ENCODE data around the gene SLC24A3. TPM values are rescaled to one million over a fixed set of nuclear protein-coding genes. Genes with fewer than 3 reads are reported as not detected.

SLC24A3 gene
- total RNA-seq, 1 donor from 2014 or later = not detected

GRCh38 chr20:19482726-19483125 is 270.3 kb downstream of the SLC24A3 start:
- intact Hi-C loops (cut with micrococcal nuclease) = no loop called here
- POLR2A ChIA-PET = no interaction called here

GRCh38 chr20:19483309-19483708 is 270.9 kb downstream of the SLC24A3 start:
- POLR2A ChIA-PET = no interaction called here
- ATAC-seq (ENCODE audit: low read depth) = no peak

More at GRCh38 chr20:19482726-19483125, 270.3 kb downstream of the SLC24A3 start:
- Mint-ChIP-seq H3K4me1 (no peaks in the 10 kb centered on the region), H3K9me3 (no peaks in the 10 kb centered on the region), H3K4me3 (no peak overlapping the region), H3K27ac (no peak overlapping the region), H3K27me3 (peaks cover 2% of the 10 kb centered on the region), H3K36me3 (ENCODE audit: low read depth) (no peaks in the 10 kb centered on the region)
- CTCF ChIA-PET = no interaction called here
- DNase-seq (no peak), ATAC-seq (ENCODE audit: low read depth) (no peak)
- TF ChIP-seq, protein P1, sequence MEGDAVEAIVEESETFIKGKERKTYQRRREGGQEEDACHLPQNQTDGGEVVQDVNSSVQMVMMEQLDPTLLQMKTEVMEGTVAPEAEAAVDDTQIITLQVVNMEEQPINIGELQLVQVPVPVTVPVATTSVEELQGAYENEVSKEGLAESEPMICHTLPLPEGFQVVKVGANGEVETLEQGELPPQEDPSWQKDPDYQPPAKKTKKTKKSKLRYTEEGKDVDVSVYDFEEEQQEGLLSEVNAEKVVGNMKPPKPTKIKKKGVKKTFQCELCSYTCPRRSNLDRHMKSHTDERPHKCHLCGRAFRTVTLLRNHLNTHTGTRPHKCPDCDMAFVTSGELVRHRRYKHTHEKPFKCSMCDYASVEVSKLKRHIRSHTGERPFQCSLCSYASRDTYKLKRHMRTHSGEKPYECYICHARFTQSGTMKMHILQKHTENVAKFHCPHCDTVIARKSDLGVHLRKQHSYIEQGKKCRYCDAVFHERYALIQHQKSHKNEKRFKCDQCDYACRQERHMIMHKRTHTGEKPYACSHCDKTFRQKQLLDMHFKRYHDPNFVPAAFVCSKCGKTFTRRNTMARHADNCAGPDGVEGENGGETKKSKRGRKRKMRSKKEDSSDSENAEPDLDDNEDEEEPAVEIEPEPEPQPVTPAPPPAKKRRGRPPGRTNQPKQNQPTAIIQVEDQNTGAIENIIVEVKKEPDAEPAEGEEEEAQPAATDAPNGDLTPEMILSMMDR (IDR thresholded peaks at IDR 0.05) = no peak

GRCh38 chr20:19486446-19486845 is 274.0 kb downstream of the SLC24A3 start:
- Mint-ChIP-seq H3K9me3 (no peaks in the 10 kb centered on the region), H3K27ac (no peak overlapping the region), H3K36me3 (ENCODE audit: low read depth) (no peaks in the 10 kb centered on the region), H3K4me1 (no peaks in the 10 kb centered on the region), H3K4me3 (no peak overlapping the region), H3K27me3 (no peaks in the 10 kb centered on the region)
- TF ChIP-seq, protein P1 (IDR thresholded peaks at IDR 0.05) = no peak
- intact Hi-C loops (cut with micrococcal nuclease) = no loop called here
- DNase-seq (no peak), ATAC-seq (ENCODE audit: low read depth) (no peak)
- ChIA-PET POLR2A (no interaction called here), CTCF (no interaction called here)

More at GRCh38 chr20:19483309-19483708, 270.9 kb downstream of the SLC24A3 start:
- no peak overlapping the region for H3K4me3 Mint-ChIP-seq
- no peaks in the 10 kb centered on the region for H3K9me3 Mint-ChIP-seq
- CTCF ChIA-PET = no interaction called here
- H3K27me3 Mint-ChIP-seq = peaks cover 2% of the 10 kb centered on the region
- no peak for DNase-seq
- TF ChIP-seq, protein P1 (IDR thresholded peaks at IDR 0.05) = no peak
- H3K36me3 Mint-ChIP-seq (ENCODE audit: low read depth) = no peaks in the 10 kb centered on the region
- intact Hi-C loops (cut with micrococcal nuclease) = no loop called here
- no peaks in the 10 kb centered on the region for H3K4me1 Mint-ChIP-seq
- no peak overlapping the region for H3K27ac Mint-ChIP-seq

DNA sequence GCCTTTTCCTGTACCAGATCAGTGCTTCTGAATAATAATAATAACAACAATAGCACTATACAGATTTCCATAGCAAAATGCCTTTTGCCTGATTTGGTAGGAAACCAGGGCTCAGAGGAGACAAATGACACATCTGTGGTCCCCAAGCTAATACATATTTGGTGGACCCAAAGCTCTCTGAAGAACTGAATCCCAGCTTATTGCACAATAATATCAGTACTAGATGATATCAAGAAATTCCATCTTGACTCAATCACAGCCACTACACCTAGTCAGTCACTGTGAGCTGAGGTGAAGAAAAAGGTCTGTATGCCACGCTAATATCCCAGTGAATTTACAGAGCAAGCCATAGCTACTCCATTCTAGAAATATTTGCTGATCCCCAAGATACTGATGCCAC is 275.0 kb downstream of the SLC24A3 start:
- H3K36me3 Mint-ChIP-seq (ENCODE audit: low read depth) = no peaks in the 10 kb centered on the region
- no peaks in the 10 kb centered on the region for H3K4me1 Mint-ChIP-seq
- POLR2A ChIA-PET = no interaction called here
- no peak overlapping the region for H3K4me3 Mint-ChIP-seq
- no peak overlapping the region for H3K27ac Mint-ChIP-seq
- TF ChIP-seq, protein P1 (IDR thresholded peaks at IDR 0.05) = no peak
- H3K27me3 Mint-ChIP-seq = no peaks in the 10 kb centered on the region
- DNase-seq (no peak), ATAC-seq (ENCODE audit: low read depth) (no peak)
- CTCF ChIA-PET = no interaction called here
- intact Hi-C loops (cut with micrococcal nuclease) = no loop called here
- no peaks in the 10 kb centered on the region for H3K9me3 Mint-ChIP-seq

GRCh38 chr20:19491241-19491640 is 278.8 kb downstream of the SLC24A3 start:
- Mint-ChIP-seq H3K27me3 (peaks cover 2% of the 10 kb centered on the region), H3K4me1 (no peaks in the 10 kb centered on the region), H3K27ac (no peak overlapping the region), H3K4me3 (no peak overlapping the region), H3K9me3 (no peaks in the 10 kb centered on the region), H3K36me3 (ENCODE audit: low read depth) (no peaks in the 10 kb centered on the region)
- intact Hi-C loops (cut with micrococcal nuclease) = no loop called here
- DNase-seq (no peak), ATAC-seq (ENCODE audit: low read depth) (no peak)
- ChIA-PET CTCF (interaction anchor here (0.7 kb wide), 1 partner anchor 22 kb away, joined by 3 read pairs; no protein-coding TSS in a partner anchor), POLR2A (no interaction called here)
- TF ChIP-seq, protein P1 (IDR thresholded peaks at IDR 0.05) = no peak
